Glomerular endothelial cell (primary cell): ENCODE data around the gene TDG. TPM values are rescaled to one million over a fixed set of nuclear protein-coding genes. Genes with fewer than 3 reads are reported as not detected.
A peak's percentile ranks its signal among the peaks of the same experiment; 100 is the strongest.

Experiments used
- DNase-seq: peaks from one replicate; pipeline ENCODE4 v3.0.0-alpha.2; 2011; ENCODE audit warnings: low read depth, low spot score; ENCODE audit errors: extremely low read depth
- total RNA-seq: library from RNA; depleted of rRNA; stranded (reverse); fragments of >200 nt; gene quantifications from 2 replicates; pipeline ENCODE4 v1.2.3, GENCODE V29; 2015

The TDG gene
- total RNA-seq, result 17.6 and 25.7 TPM in 2 replicates

- peak; percentile 88 for DNase-seq
These were observed at the start of gene TDG for GRCh38 chr12:103965590-103966504. Gene TDG (plus strand): TSS chr12:103965872. CDS start chr12:103966038, 166 bp downstream.

GRCh38 chr12:103917873-103918272 lies 47.8 kb upstream of the TDG start:
- no peak for DNase-seq

- no peak for DNase-seq
These were observed 40.7 kb upstream of the TDG start for GRCh38 chr12:103924761-103925641.

GRCh38 chr12:103928682-103929045 lies 37.0 kb upstream of the TDG start:
- DNase-seq, result no peak

GRCh38 chr12:103929046-103929783 lies 36.5 kb upstream of the TDG start:
- peak; percentile 81 for DNase-seq

DNA sequence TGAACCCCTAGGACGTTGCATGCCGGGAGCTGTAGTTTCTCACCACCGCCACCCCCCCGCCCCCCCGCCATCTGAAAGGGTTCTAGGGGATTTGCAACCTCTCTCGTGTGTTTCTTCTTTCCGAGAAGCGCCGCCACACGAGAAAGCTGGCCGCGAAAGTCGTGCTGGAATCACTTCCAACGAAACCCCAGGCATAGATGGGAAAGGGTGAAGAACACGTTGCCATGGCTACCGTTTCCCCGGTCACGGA lies 36.0 kb upstream of the TDG start:
- no peak for DNase-seq

GRCh38 chr12:103930034-103930786 lies 35.5 kb upstream of the TDG start, which contains the start of gene HSP90B1:
Gene HSP90B1 (plus strand): TSS chr12:103930410. CDS start chr12:103930516, 106 bp downstream.
- peak; percentile 99 for DNase-seq

DNA sequence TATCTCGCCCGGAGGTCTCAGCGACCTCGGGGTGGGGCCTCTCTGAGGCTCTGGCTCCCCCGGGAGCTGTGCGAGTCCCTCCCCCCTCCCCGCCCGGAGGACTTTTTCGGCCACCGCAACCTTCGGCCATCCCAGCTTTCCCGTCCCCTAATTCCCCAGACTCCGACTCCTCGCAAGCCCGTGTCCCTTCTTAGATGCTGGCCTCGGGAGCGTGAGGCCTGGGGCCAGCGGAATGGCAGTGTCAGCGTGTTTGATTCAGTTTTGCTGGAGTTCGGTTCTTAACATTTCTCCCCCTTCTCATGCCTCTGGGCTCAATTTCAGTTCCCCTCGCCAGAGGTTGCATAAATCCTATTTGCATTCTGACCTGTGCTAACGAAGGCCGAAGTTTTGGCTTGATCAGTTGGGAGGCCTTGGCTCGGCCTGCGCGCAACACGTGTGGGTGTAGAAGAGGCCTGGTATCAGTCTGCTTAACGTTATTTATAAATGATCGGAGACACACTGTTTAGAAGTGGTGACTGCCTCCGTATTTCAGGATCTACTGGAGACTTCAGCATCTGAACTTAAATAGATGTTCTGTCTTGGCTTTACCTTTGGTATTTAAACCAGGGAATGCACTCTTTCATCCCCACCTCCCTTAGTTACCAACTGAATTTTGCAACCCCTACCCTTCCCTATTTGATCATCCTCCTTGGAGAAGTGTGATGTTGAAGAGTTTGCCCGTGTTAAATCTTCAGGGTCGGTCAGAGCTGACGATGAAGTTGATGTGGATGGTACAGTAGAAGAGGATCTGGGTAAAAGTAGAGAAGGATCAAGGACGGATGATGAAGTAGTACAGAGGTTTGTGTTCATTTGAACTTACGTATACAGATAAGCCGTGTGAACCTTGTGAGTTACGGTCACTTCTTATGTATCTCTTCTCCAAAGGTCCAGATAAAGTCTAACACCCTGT lies 34.6 kb upstream of the TDG start:
- DNase-seq, result no peak

DNA sequence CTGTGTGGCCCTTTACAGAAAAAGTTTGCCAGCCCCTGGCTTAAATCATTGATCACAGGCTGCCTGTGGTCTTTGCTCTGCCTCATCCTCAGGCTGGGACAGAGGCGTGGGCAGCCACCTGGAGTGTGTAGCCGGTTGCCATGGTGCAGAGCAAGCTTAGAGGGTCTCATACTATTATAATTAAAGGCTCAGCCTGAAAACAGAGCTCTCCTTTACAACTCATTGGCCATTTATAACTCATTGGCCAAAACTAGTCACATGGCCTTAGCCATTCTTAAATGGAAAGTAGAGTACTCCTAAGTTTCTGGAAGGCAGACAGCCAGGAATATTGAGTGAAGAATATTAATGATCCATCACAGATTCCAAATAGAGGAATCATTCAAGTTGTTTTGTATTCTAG lies 32.4 kb upstream of the TDG start:
- no peak for DNase-seq

- DNase-seq, result no peak
These were observed 29.0 kb upstream of the TDG start for GRCh38 chr12:103936679-103937078.

DNA sequence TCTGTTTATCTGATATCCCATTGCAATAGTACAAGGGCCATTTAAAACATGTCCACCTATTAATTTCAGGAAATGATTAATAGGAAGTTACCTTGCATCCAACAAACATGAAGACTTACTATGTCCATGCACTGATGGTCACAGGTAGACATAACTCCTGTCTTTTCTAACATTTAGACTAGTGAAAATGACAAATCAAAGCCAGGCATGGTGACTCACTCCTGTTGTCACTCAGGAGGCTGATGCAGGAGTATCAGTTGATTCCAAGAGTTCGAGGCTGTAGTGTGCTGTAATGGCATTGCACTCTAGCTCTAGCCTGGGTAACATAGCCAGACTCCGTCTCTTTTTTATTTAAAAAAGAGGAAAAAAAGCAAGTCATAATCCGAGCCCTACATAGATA lies 20.7 kb upstream of the TDG start:
- no peak for DNase-seq

GRCh38 chr12:103947871-103948555 lies 17.7 kb upstream of the TDG start:
- DNase-seq, result no peak

- DNase-seq, result no peak
These were observed 16.8 kb upstream of the TDG start for GRCh38 chr12:103948746-103949406.

DNA sequence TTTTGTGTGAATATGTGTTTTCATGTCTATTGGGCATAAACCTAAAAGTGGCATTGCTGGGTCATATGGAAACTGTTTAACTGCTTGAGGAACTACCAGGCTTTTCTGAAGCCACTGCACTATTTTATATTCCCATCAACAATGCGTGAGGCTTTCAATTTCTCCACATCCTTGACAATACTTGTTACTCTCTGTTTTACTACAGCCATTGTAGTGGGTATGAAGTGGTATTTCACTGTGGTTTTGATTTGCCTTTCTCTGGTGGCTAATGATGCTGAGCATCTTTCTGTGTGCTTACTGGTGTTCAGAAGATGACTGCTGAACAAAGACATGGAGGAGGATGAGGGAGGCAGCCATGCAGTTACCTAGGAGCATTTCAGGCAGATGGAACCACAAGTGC lies 13.2 kb upstream of the TDG start:
- no peak for DNase-seq

- DNase-seq, result no peak
These were observed 9.7 kb upstream of the TDG start for GRCh38 chr12:103955811-103956508.

DNA sequence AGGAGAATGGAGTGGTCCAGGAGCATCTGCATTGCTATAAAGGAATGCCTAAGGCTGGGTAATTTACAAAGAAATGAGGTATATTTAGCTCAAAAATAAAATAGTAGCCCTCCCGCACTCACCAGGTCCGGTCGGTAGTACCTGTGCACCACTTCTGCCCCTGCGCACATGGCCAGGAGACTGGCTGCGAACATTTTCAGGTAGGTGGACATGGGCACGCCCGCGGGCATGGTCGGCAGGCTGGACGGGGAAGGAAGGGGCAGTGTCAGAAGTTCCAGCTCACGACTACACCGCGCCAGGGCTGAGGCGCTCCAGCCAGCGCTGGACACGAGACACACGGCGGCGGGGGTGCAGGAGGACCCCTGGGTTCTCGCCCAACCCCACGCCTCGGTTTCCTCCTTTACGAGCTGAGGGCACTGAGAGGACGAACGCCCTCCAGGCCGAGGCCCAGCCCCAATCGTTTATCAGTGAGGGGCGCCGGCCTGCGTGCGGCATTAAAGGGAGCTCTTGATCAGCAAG lies 9.1 kb upstream of the TDG start:
- DNase-seq, result no peak

GRCh38 chr12:103957865-103958388 lies 7.7 kb upstream of the TDG start:
- DNase-seq, result no peak
